HG03460 (cell line): ENCODE results near the gene NEURL2.
"Not testable (repeated sequence)": the region's sequence is repeated elsewhere in the genome, so short reads cannot be mapped to it uniquely, and the experiment has no call there.

ENCODE experiments used
- ATAC-seq: cut with Tn5 transposase; IDR thresholded peaks from one replicate; pipeline ENCODE4 v1.9.1; 2021; ENCODE audit not compliant: unreplicated experiment

NEURL2 gene

DNA sequence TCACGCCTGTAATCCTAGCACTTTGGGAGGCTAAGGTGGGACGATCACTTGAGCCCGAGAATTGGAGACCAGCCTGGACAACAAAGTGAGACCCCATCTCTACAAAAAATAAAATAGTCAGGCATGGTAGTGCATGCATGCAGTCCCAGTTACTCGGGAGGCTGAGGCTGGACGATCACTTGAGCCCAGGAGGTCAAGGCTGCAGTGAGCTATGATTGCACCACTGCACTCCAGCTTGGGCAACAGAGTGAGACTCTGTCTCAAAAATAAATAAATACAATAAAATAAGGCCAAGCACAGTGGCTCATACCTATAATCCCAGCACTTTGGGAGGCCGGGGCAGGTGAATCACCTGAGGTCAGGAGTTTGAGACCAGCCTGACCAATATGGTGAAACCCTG is 10.3 kb upstream of the NEURL2 start:
- not testable (repeated sequence) for ATAC-seq

DNA sequence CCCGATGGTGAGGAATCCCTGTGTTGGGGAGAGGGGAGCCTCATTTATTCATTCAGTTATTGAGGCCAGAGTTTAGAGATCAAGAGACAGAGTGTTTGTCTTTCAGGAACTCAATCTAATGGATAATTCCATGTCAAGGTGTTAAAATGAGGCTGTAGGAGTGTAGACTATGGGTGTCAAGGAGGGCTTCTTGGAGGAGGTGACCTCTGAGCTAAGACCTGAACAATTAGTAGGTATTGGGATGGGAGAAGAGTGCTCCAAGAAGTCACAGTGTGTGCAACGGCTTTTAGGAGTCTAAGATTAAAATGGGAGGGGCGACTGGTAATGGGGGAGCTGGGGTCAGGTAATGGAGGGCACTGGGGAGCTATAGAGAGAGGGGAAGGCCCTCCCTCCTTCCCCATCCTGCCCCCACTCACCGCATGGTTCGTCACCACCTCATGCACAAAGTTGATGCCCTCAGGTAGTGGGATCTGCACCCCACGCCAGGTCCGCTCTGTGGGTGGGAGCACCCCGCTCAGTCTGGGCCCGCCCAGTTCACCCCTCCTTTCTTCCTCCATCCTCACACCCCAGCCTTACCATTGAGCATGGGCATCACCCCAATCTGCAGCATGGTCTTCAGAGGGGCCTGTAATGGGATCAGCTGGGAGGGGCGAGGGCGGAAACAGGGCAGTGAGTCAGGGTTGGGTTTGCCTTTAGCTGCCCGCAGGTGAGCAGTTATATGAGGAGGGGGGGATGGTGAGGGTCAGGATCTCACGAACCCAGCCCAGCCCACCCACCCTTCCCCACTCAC is 8.2 kb upstream of the NEURL2 start:
- no peak for ATAC-seq

DNA sequence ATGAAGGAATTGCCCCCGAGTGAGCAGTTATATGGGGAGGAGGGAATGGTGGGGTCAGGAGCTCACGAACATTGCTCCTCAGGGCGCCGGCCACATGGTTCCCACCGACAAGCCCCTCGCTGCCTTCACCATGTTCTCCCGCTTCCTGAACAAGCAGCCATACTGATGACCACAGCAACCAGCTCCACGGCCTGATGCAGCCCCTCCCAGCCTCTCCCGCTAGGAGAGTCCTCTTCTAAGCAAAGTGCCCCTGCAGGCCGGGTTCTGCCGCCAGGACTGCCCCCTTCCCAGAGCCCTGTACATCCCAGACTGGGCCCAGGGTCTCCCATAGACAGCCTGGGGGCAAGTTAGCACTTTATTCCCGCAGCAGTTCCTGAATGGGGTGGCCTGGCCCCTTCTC is 7.3 kb upstream of the NEURL2 start:
- no peak for ATAC-seq

GRCh38 chr20:45897692-45898091 is 6.7 kb upstream of the NEURL2 start:
- ATAC-seq: no peak

GRCh38 chr20:45897289-45897688 is 6.3 kb upstream of the NEURL2 start:
- no peak for ATAC-seq

- ATAC-seq: no peak
Measured at GRCh38 chr20:45896641-45897161, 5.7 kb upstream of the NEURL2 start.

- no peak for ATAC-seq
Measured at GRCh38 chr20:45894797-45895196, 3.8 kb upstream of the NEURL2 start.

DNA sequence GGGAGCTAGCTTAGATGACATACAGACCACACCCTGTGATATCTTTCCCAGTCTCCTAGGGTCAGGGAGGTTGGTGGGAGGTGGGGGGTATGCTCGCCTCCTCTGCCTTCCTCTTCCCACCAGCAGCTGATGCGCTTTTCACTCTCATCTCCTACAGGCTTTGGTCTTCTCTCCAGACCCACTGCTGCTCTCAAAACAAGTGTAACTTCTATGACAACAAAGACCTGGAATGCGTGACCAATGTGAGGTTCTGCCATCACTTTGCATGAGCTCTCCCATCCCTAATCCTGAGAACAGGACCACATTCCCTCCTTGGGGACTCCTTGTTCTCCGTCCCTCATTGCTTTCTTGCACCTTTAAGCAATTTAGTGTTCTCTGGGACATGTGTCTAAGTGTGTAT is 2.8 kb upstream of the NEURL2 start:
- no peak for ATAC-seq

DNA sequence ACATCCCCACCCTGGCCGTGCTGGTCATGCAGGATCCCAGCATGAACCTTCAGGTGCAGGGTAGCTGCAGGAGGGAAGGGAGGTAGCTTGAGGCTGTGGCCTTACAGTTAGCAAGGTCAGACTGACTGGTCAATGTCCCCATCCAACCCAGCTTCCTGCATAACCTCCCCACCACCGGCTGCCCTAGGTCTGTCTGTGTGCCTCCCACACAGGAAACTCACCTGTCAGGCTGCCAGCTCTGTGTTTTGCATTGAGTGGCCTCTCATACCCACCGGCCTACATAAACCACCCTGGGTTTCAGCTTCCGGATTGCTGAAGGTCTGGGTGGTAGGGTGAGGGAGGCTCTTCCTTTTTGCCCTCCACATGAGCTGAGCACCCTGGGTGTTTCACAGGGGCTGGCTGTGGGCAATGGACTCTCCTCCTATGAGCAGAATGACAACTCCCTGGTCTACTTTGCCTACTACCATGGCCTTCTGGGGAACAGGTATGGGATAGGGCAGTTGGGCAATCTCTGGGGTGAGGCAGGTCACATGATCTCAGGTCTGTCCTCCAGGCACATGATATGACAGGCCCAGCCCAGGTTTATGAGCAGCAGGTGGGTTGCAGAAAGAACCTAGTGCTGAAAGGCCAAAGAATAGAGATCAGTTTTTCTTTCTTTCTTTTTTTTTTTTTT is 2.0 kb upstream of the NEURL2 start:
- no peak for ATAC-seq

DNA sequence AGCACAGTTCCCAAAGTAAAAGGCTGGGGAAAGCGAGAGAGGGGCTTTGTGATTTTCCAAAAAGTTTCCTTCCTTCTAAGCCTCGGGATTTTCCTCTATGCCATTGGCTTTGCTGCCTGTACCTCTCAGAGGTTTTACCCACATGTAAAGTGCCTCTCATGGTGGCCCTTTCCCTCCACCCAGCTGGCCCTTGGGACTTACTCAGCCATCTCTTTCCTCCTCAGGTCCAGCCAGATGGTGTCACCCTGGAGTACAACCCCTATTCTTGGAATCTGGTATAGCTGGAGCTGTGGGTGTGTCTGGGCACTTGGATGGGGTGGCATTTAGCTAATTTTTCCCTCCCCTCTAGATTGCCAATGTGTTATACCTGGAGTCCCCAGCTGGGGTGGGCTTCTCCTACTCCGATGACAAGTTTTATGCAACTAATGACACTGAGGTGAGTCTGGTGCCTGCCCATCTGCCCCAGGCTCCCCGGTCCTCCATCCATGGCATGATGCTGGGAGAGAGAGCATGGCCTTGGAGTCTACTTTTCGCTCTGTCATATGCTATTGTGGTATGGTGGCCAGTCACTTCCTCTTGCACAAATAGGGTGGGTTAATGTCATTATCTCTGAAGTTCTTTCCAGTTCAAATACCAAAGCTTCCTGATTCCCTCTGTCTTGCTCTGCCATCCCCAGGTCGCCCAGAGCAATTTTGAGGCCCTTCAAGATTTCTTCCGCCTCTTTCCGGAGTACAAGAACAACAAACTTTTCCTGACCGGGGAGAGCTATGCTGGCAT is 1.2 kb upstream of the NEURL2 start:
- ATAC-seq: no peak

DNA sequence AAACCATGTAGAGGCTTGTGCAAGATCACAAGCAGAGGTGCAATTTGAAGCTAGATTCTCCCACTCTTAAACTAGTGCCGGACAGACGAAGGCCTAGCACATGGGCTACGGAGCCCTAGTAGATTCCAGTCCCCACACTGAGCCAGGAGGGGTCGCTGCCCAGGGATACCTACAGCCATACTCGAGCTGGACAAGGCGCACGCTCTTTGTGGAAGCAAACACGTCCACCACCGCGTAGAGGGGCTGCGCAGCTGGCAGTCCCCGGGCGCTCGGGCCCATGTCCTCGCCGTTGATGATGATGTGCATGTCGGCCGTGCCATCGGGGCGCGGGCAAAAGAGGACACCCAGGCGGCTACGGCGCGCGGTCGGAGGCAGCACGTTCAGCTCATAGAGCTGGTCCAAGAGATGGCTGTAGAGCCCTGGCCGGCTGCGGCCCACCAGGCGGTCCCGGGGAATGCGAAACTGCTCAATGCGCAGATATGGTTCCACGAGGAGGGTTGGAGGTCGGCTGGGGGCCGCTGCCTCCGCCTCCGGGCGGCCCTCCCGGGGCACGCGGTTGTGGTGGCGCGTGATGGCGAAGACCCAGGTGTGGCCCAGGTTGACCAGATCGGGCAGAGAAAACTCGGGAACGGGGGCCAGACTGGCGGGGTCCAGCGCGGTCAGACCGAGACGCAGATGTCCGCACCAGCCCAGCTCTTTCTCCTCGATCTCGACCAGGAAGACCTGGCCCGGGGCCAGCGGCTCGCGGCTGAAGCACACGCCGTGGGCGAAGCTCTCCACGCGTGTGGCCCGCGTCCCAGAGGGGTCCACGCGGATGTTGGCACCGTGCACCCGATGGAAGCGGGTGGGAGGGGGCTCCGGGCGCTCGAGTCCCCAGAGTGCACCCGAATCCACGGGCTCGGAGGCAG is 677 bp downstream of the NEURL2 start:
- peak; percentile 31 for ATAC-seq

DNA sequence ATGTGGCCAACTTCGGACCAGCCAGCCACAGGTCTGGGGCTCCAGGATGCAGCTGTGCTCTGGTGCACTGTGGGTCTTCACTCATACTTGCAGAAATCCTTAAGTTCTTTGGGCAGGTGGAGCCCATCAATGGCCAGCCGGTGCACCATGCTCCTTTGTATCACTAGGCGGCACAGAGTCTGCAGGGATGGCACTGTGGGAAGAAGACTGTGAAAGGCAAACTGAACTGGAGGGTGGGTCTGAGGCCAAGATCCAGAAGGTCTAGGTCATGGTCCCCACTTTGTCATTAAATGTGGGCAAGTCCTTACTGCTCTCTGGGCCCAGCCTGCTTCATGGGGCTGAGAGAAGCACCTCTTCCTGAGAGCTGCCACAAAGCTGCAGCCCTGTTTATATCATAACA is 2.3 kb downstream of the NEURL2 start:
- no peak for ATAC-seq

DNA sequence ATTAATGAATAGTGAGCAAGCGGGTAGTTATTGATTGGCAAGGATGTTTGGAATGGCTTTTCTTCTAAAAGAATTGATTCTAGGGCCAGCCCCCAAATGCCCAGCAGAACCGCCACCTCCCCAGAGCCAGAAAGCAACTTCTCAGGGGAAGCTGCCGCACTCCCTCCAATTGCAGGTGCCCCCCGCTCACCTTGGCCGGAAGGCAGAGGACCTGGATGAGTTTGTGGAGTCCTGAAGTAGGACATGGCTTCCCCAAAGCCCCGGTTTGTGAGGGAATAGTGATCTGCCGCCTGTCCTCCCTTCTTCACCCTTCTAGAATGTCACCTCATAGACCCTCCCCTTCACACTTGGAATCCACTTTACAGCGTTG is 3.7 kb downstream of the NEURL2 start, which contains the start of gene SPATA25:
SPATA25 (minus strand) TSS at position 277 of the 370 bp plus-strand sequence; CDS start at position 245, 32 bp downstream.
- no peak for ATAC-seq

DNA sequence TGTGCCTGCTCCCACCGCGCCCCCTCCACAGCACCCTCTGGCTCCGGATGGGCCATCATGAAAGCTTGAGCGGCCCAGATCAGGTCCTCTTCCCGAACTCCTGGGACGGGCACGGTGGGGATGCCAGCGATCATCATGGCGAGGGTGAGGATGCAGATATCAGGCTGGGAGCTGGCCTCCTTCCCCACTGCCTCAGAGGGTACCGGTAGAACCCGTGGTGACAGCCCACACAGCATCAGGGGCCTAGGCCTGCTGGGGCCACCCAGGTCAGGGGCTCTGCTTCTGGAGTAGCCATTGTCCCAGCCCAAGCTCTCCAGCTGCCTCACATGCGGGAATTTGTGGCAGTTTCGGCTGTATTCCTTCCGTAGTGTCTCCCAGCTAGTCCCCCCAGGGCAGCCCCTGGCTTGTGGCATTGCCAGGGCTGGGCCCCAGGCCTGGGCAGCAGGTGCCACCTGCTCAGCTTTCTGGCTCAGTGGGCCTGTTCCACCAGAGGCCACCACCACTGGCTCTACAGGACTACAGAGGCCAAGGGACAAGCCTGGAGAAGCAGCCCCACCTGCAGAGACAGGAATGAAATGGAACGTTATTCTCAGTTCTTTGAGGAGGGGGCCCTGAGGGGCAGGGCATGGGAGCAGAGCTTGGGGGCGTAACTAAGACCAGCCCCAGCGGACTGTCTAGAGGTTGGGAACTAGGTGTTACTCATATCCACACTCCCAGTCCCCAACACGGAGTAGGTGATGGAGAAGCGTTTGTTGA is 4.2 kb downstream of the NEURL2 start:
- no peak for ATAC-seq

DNA sequence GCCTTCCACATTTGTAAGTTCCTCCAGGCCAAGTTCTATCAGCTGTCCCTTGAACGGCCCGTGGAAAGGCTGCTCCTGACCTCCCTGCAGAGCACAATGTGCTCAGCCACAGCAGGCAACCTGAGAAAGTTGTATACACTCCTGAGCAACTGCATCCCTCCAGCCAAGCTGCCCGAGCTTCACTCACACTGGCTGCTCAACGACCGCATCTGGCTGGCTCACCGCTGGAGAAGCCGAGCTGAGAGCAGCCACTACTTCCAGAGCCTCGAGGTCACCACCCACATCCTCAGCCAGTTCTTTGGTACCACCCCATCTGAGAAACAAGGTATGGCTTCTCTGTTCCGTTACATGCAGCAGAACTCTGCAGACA is 7.9 kb downstream of the NEURL2 start:
- ATAC-seq: no peak

DNA sequence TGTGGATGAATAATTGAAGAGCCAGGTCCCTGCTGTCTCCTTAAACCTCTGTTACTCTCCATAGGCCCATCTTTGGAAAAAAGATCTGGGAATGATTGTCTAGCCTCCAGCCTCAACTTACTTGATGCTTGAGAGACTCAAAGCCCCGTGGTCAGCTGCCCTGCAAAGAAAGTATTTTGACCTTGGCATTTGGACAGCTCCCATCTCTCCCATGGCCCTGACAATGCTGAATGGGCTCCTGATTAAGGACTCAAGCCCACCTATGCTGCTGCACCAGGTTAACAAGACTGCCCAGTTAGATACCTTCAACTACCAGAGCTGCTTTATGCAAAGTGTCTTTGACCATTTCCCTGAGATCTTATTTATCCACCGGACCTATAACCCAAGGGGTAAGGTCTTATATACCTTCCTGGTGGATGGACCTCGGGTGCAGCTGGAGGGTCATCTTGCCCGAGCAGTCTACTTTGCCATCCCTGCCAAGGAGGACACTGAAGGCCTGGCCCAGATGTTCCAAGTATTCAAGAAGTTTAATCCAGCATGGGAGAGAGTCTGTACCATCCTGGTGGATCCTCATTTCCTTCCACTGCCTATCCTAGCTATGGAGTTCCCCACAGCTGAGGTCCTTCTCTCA is 8.4 kb downstream of the NEURL2 start:
- no peak for ATAC-seq

- peak; percentile 96 for ATAC-seq
Measured at GRCh38 chr20:45880988-45881788, 9.8 kb downstream of the NEURL2 start, which contains the start of gene ZSWIM1. Gene ZSWIM1, plus strand, starts transcription at chr20:45881227. Its CDS starts 1,366 bp downstream, at chr20:45882593.

DNA sequence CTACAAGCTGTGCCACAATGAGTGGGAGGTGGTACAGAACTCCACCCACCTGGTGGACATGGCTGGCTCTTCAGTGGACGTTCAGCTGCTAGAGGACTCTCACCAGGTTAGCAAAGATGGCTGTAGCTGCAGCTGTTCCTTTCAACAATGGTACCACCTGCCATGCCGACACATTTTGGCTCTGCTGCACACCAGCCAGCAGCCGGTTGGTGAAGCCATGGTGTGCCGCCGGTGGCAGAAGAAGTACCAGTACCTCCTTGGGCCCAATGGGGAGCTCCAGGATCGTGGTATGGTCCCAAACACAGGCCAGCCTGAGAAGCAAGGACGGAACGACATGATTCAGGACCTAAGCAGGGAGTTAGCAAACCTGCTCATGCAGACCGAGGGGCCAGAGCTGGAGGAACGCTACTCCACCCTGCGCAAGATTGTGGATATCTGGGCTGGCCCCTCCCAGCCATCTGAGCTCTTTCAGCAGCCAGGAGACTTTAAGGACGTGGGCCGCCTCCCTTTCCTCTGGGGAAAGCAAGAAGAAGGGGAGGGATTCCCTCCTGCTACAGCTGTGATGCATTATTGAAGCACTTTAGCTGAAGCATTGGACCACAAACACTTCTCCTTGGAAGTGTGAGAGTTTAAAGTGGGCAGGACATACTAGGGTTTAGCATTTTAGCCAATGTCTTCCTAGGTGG is 12.8 kb downstream of the NEURL2 start:
- no peak for ATAC-seq
